Measurements from ENCODE around the gene GNL3.

GRCh38 chr3:52723935-52724334 is 38.1 kb downstream of the GNL3 start:
- TF ChIP-seq, protein P1, sequence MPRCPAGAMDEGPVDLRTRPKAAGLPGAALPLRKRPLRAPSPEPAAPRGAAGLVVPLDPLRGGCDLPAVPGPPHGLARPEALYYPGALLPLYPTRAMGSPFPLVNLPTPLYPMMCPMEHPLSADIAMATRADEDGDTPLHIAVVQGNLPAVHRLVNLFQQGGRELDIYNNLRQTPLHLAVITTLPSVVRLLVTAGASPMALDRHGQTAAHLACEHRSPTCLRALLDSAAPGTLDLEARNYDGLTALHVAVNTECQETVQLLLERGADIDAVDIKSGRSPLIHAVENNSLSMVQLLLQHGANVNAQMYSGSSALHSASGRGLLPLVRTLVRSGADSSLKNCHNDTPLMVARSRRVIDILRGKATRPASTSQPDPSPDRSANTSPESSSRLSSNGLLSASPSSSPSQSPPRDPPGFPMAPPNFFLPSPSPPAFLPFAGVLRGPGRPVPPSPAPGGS (IDR thresholded peaks at IDR 0.05), result no peak
- TF ChIP-seq KDM1A (IDR thresholded peaks at IDR 0.05; ENCODE audit: low read depth) (no peak), CEBPB (IDR thresholded peaks at IDR 0.05) (no peak), POLR2A (IDR thresholded peaks at IDR 0.05; ENCODE audit: low read length) (no peak), POLR2AphosphoS2 (conservative IDR thresholded peaks at IDR 0.05; ENCODE audit: low read length) (no peak), SMC3 (IDR thresholded peaks at IDR 0.05) (no peak), MYC (IDR thresholded peaks at IDR 0.05; ENCODE audit: borderline replicate concordance, low read length) (no peak), MAX (IDR thresholded peaks at IDR 0.05) (no peak), HOXA7 (CRISPR knock-in tag; IDR thresholded peaks at IDR 0.05) (no peak)
- TF ChIP-seq, protein P2, sequence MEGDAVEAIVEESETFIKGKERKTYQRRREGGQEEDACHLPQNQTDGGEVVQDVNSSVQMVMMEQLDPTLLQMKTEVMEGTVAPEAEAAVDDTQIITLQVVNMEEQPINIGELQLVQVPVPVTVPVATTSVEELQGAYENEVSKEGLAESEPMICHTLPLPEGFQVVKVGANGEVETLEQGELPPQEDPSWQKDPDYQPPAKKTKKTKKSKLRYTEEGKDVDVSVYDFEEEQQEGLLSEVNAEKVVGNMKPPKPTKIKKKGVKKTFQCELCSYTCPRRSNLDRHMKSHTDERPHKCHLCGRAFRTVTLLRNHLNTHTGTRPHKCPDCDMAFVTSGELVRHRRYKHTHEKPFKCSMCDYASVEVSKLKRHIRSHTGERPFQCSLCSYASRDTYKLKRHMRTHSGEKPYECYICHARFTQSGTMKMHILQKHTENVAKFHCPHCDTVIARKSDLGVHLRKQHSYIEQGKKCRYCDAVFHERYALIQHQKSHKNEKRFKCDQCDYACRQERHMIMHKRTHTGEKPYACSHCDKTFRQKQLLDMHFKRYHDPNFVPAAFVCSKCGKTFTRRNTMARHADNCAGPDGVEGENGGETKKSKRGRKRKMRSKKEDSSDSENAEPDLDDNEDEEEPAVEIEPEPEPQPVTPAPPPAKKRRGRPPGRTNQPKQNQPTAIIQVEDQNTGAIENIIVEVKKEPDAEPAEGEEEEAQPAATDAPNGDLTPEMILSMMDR (IDR thresholded peaks at IDR 0.05), result no peak
- TF ChIP-seq, protein P3, sequence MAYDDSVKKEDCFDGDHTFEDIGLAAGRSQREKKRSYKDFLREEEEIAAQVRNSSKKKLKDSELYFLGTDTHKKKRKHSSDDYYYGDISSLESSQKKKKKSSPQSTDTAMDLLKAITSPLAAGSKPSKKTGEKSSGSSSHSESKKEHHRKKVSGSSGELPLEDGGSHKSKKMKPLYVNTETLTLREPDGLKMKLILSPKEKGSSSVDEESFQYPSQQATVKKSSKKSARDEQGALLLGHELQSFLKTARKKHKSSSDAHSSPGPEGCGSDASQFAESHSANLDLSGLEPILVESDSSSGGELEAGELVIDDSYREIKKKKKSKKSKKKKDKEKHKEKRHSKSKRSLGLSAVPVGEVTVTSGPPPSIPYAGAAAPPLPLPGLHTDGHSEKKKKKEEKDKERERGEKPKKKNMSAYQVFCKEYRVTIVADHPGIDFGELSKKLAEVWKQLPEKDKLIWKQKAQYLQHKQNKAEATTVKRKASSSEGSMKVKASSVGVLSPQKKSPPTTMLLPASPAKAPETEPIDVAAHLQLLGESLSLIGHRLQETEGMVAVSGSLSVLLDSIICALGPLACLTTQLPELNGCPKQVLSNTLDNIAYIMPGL (CRISPR knock-in tag; IDR thresholded peaks at IDR 0.05; ENCODE audit: borderline replicate concordance), result no peak
- TF ChIP-seq, protein P4, sequence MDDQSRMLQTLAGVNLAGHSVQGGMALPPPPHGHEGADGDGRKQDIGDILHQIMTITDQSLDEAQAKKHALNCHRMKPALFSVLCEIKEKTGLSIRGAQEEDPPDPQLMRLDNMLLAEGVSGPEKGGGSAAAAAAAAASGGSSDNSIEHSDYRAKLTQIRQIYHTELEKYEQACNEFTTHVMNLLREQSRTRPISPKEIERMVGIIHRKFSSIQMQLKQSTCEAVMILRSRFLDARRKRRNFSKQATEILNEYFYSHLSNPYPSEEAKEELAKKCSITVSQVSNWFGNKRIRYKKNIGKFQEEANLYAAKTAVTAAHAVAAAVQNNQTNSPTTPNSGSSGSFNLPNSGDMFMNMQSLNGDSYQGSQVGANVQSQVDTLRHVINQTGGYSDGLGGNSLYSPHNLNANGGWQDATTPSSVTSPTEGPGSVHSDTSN (IDR thresholded peaks at IDR 0.05), result no peak

Measured in A549 (cell line).